A549 (cell line): ENCODE results near the gene EXOC4.

Experiments used
- ESRRA ChIP-seq: fragments of 150-350 bp; IDR thresholded peaks from 2 replicates; pipeline ENCODE4 v1.6.1; 2014; ENCODE audit warnings: mild to moderate bottlenecking, low read length, borderline replicate concordance
- FOXS1 ChIP-seq: fragments of 250-450 bp; sonication (Bioruptor Pico); IDR thresholded peaks from 2 replicates; pipeline ENCODE4 v1.5.0; 2020; ENCODE audit warnings: mild to moderate bottlenecking, moderate library complexity

DNA sequence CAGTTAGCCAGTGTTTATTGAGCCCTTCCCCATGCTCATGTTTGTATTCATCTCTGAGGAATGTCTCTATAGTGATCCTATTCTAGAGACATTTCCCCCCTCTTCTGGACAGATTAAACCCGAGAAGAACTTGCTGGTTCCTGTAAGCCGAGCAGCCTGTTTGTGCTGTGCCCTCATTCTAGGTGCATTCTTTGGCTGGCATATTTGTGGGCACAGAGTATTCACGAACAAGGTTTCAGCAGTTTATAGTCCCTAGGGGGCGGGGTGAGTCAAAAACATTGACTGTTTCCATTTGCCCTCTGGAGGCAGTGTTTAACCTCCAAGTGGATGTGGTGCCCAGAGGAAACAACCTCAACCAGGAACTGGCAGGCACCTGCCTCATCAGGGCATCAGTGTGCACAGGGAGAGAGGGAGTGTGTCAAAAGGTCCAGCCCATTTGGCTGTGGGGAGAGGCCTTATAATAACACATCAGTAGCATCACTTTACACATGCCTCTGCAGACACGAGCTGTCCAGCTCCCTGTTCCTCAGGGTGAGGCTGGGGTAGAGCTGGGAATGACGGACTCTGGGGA lies 600.9 kb downstream of the EXOC4 start:
- no peak for TF ChIP-seq ESRRA
- TF ChIP-seq FOXS1, result no peak
